ENCODE data around the gene ZNG1E.
"Not testable (repeated sequence)": the region's sequence is repeated elsewhere in the genome, so short reads cannot be mapped to it uniquely, and the experiment has no call there.

DNA sequence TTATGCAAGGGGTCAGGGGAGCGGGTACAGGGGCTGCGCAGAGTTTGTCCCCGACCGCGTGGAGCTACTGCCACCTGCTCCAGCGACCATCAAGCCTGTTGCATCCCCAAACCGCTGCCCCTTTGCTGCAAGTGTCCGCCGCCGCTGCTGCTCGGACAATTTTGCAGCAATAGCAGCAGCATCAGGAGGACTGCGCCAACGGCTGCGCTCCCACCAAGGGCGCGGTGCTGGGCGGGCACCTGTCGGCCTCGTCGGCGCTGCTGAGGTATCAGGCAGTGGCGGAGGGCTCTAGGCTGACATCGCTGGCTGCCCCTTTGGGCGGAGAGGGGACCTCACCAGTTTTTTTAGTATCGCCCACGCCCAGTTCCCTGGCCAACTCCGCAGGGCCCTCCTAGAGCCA, 62.4 kb downstream of the ZNG1E start:
- TF ChIP-seq, protein P1, sequence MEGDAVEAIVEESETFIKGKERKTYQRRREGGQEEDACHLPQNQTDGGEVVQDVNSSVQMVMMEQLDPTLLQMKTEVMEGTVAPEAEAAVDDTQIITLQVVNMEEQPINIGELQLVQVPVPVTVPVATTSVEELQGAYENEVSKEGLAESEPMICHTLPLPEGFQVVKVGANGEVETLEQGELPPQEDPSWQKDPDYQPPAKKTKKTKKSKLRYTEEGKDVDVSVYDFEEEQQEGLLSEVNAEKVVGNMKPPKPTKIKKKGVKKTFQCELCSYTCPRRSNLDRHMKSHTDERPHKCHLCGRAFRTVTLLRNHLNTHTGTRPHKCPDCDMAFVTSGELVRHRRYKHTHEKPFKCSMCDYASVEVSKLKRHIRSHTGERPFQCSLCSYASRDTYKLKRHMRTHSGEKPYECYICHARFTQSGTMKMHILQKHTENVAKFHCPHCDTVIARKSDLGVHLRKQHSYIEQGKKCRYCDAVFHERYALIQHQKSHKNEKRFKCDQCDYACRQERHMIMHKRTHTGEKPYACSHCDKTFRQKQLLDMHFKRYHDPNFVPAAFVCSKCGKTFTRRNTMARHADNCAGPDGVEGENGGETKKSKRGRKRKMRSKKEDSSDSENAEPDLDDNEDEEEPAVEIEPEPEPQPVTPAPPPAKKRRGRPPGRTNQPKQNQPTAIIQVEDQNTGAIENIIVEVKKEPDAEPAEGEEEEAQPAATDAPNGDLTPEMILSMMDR (IDR thresholded peaks at IDR 0.05): not testable (repeated sequence)
- TF ChIP-seq POLR2A (IDR thresholded peaks at IDR 0.05): not testable (repeated sequence)
